HepG2 (cell line): ENCODE results near the gene IQGAP3. TPM values are rescaled to one million over a fixed set of nuclear protein-coding genes. Genes with fewer than 3 reads are reported as not detected.

Experiments
- ARID4A ChIP-seq: sonication (generic); formaldehyde crosslinking; IDR thresholded peaks from 2 replicates; pipeline ENCODE4 v1.5.0; 2020; ENCODE audit warnings: mild to moderate bottlenecking, missing genetic modification reagents, borderline replicate concordance
- BRF2 ChIP-seq: sonication (generic); formaldehyde crosslinking; IDR thresholded peaks from 2 replicates; pipeline ENCODE4 v1.8.1; 2022; ENCODE audit warnings: mild to moderate bottlenecking, missing genetic modification reagents
- CENPT ChIP-seq: sonication (generic); formaldehyde crosslinking; IDR thresholded peaks from 2 replicates; pipeline ENCODE4 v1.8.0; 2022; ENCODE audit warnings: low read depth, mild to moderate bottlenecking, moderate library complexity, missing genetic modification reagents
- E2F2 ChIP-seq: sonication (generic); formaldehyde crosslinking; IDR thresholded peaks from 2 replicates; pipeline ENCODE4 v1.4.0; 2020; ENCODE audit warnings: missing genetic modification reagents, borderline replicate concordance
- MAX ChIP-seq: IDR thresholded peaks from 2 replicates; pipeline ENCODE4 v1.6.1; 2012; ENCODE audit warnings: inconsistent platforms
- MXD3 ChIP-seq: IDR thresholded peaks from 2 replicates; pipeline ENCODE4 v1.6.1; 2016; ENCODE audit warnings: mild to moderate bottlenecking, missing biosample characterization, missing genetic modification reagents
- NCOA5 ChIP-seq: sonication (generic); formaldehyde crosslinking; IDR thresholded peaks from 2 replicates; pipeline ENCODE4 v1.4.0; 2020; ENCODE audit warnings: missing genetic modification reagents
- SALL1 ChIP-seq: sonication (generic); formaldehyde crosslinking; IDR thresholded peaks from 2 replicates; pipeline ENCODE4 v1.8.0; 2022; ENCODE audit warnings: mild to moderate bottlenecking, missing genetic modification reagents
- SP1 ChIP-seq, 2 experiments: fragments of 450-650 bp in 1 of 2; sonication (generic) in 1 of 2; formaldehyde crosslinking in 1 of 2; IDR thresholded peaks; 2 replicates each; pipeline versions ENCODE4 v1.4.0 to v1.6.1; 2016 to 2020; ENCODE audit warnings: missing genetic modification reagents in 1 of 2
- SYNCRIP ChIP-seq: fragments of 200-400 bp; formaldehyde crosslinking; IDR thresholded peaks from 2 replicates; pipeline ENCODE4 v1.6.1; 2018; ENCODE audit warnings: mild to moderate bottlenecking, low read depth, low read length; ENCODE audit not compliant: insufficient read depth
- ZHX1 ChIP-seq: sonication (generic); formaldehyde crosslinking; IDR thresholded peaks from 2 replicates; pipeline ENCODE4 v1.8.1; 2022; ENCODE audit warnings: low read depth, mild to moderate bottlenecking, missing genetic modification reagents
- ZNF138 ChIP-seq: sonication (generic); formaldehyde crosslinking; IDR thresholded peaks from 2 replicates; pipeline ENCODE4 v1.5.0; 2020; ENCODE audit warnings: mild to moderate bottlenecking, low read depth, missing genetic modification reagents
- ZNF329 ChIP-seq: sonication (generic); formaldehyde crosslinking; IDR thresholded peaks from 2 replicates; pipeline ENCODE4 v1.9.0; 2021; ENCODE audit warnings: low read depth, mild to moderate bottlenecking, missing genetic modification reagents
- ZNF430 ChIP-seq: sonication (generic); formaldehyde crosslinking; IDR thresholded peaks from 2 replicates; pipeline ENCODE4 v1.9.0; 2021; ENCODE audit warnings: mild to moderate bottlenecking, missing genetic modification reagents
- ZNF512 ChIP-seq: sonication (generic); formaldehyde crosslinking; IDR thresholded peaks from 2 replicates; pipeline ENCODE4 v1.4.0; 2020; ENCODE audit warnings: mild to moderate bottlenecking, missing genetic modification reagents
- polyA plus RNA-seq, 8 experiments: library from polyadenylated mRNA; depleted of rRNA in 3 of 8; stranded (reverse) in 7 of 8; unstranded in 1 of 8; fragments of >200 nt; fragmentation: Illumina TruSeq in 4 of 8; extraction: Trizol in 4 of 8; gene quantifications; 2 replicates each; pipeline versions ENCODE4 v1.2.1 to v1.2.3, GENCODE V29; 2011 to 2016; ENCODE audit warnings: low read depth in 4 of 8, missing spikeins in 1 of 8, mixed read lengths in 1 of 8; ENCODE audit not compliant: insufficient read depth in 1 of 8
- total RNA-seq, 5 experiments: library from RNA; depleted of rRNA; stranded (reverse); fragments of >200 nt; fragmentation: Illumina TruSeq; extraction: Trizol; gene quantifications; 2 replicates each; pipeline ENCODE4 v1.2.3, GENCODE V29; 2016; ENCODE audit warnings: low read depth in 1 of 5

The IQGAP3 gene
- total and polyA plus RNA-seq, 2 of the 13 experiments (the other 11 are each of a cell fraction or from before 2014, with no cell fraction given), result 13.5 to 14.1 TPM

- TF ChIP-seq BRF2 (CRISPR knock-in tag) (peak; percentile 60; the same call in 1 of the 2 replicates), ZNF512 (no peak), ZNF329 (CRISPR knock-in tag) (no peak), SYNCRIP (no peak), SALL1 (peak; percentile 70), ZHX1 (CRISPR knock-in tag) (peak; percentile 47; the same call in 1 of the 2 replicates), ZNF138 (CRISPR knock-in tag) (no peak), CENPT (CRISPR knock-in tag) (0 out of 2 replicates have a peak, but pooled peaks have one; percentile 78), MAX (peak; percentile 79), ARID4A (peak; percentile 100), MXD3 (0 out of 2 replicates have a peak, but pooled peaks have one; percentile 49), SP1 (IDR thresholded peaks at IDR 0.05) (no peak), SP1 (CRISPR knock-in tag; IDR thresholded peaks at IDR 0.05) (peak; percentile 24; the same call in 1 of the 2 replicates), ZNF430 (CRISPR knock-in tag) (no peak), E2F2 (CRISPR knock-in tag) (0 out of 2 replicates have a peak, but pooled peaks have one; percentile 61), NCOA5 (CRISPR knock-in tag) (no peak)
Measured at GRCh38 chr1:156571919-156572662, at the start of gene IQGAP3 (continued).
